ENCODE data around the gene NTHL1. TPM values are rescaled to one million over a fixed set of nuclear protein-coding genes. Genes with fewer than 3 reads are reported as not detected.

Gene NTHL1
- 57.1 and 74.7 TPM in 2 replicates for total RNA-seq (2014; rRNA removed; shearing (Covaris generic); ENCODE audit: low replicate concordance)

DNA sequence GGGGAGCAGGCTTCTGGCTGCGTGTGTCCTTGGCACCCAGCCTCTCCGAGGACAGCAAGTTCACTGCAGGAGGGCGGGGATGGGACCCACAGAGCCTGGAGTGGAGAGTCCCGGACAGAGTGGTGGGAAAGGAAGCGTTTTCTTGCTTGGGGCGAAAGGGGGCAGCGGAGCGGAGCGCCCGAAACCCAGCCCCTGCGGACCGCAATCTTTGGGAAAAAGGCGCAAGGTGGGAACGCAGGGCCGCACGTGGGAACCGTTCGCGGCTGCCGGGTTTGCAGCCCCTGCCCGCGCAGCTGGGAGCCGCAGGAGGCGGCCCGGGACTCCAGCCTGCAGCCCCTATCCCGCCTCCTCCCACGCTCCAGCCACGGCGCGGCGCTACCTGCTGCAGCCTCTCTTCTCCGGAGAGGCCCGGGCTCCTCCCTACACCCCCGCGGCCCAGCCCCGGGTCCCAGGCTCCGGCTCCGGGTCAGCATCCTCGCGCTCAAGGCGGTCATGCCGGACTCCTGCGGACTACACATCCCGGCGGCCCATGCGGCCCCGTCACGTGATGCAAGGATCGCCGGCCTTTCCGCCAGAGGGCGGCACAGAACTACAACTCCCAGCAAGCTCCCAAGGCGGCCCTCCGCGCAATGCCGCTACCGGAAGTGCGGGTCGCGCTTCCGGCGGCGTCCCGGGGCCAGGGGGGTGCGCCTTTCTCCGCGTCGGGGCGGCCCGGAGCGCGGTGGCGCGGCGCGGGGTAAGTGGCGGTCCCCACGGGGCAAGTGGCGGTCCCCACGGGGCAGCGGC, at the start of gene NTHL1, which contains the start of gene TSC2:
TSS of gene NTHL1 (minus strand) at position 505 of the 786 bp plus-strand sequence. CDS start at position 494, 11 bp downstream.
TSS of gene TSC2 (plus strand) at position 656 of the 786 bp plus-strand sequence. CDS start 631 bp downstream, outside the sequence.
- Histone ChIP-seq H3K36me3 (peaks cover 44% of the 10 kb centered on the region), H3K27me3 (no peaks in the 10 kb centered on the region), H3K9me3 (no peaks in the 10 kb centered on the region), H3K4me3 (peak within 1 kb of the TSS; percentile 84)
- peak; percentile 98 for DNase-seq

DNA sequence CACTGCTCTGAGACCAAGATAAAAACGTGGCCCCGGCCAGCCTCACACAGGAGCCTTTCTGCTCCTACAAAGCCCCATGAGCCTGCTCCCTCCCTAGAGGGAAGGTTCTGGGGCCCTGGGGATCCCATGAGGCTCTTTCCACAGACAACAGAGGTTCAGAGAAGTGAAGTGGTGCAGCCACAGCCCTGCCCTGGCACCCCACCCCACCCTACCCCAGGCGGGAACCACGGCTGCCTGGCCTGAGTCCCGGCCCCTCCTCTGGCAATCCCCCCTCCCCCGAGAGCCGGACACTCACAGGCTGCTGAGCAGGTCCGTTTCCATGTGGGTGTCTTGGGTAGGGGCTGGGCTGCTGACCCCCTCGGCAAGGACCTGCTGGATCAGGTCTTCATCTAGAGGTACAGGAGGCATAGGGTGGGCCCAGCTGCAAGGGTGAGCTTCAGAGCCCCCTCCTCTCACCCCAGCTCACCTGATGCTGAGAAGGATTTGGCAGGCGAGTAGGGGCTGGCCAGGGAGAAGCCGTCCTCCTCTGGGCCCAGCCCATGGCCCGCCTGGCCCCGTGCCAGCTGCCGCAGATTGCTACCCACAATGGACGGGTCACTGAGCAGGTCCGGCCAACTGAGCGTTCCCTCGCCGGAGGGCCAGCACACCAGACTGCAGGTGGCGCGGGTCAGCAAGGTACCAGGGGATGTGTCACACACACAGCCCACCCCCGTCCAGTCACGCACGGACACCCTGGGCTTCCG, 49.4 kb upstream of the NTHL1 start:
- Histone ChIP-seq H3K27me3 (no peaks in the 10 kb centered on the region), H3K36me3 (peaks cover 79% of the 10 kb centered on the region), H3K4me3 (no peak overlapping the region), H3K9me3 (no peaks in the 10 kb centered on the region)
- no peak for DNase-seq

DNA sequence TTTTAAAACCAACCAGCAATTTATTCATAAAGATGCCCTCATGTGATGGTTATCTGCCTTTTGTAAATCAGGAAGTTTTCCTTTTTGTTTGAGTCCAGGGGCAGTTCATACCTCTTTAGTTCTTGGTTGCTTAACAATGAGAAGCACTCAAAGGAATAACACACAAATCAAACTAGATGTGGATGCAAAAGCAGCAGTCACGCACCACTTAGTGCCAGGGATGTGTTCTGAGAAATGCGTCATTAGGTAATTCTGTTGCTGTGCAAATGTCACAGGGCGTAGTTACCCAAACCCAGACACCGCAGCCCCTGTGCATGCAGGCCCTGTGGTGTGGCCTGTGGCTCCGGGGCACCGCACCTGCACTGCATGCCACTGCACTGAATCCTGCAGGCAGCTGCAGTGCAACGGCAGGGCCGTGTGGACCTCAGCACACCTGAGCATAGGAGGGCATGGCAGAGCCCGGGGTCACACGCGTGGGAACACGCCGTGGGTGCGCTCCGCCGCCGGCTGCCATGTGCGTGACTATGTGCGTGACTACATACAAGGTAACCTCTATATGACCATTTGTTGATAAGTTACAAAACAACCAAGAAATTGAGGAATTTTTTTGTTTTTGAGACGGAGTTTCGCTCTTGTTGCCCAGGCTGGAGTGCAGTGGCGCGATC, 48.4 kb upstream of the NTHL1 start:
- DNase-seq = no peak
- Histone ChIP-seq H3K36me3 (peaks cover 81% of the 10 kb centered on the region), H3K4me3 (no peak overlapping the region), H3K27me3 (no peaks in the 10 kb centered on the region), H3K9me3 (no peaks in the 10 kb centered on the region)

DNA sequence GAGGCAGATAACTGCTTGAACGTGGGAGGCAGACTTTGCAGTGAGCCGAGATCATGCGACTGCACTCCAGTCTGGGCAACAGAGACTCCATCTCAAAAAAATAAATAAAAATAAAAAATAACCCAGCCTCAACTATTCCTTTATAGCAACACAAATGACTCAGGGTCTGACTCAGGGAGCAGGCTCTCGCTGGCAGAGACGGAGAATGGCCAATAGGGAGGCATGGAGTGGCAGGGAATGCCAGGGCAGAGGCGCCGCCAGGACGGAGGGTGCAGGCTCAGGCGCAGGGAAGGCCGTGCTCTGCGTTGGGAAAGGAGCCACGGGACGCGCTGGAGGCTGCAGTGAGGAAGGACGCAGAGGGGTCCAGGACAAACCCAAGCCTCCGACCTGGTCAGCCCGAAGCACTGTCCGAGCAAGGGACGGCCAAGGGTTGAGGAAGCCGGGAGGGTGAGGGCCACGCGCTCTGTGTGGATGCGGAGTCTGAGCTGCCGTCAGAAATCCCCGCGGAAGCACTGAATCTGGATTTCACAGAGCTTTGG, 47.8 kb upstream of the NTHL1 start:
- peaks cover 82% of the 10 kb centered on the region for H3K36me3 ChIP-seq
- no peak overlapping the region for H3K4me3 ChIP-seq
- DNase-seq = peak; percentile 61
- H3K9me3 ChIP-seq = no peaks in the 10 kb centered on the region
- H3K27me3 ChIP-seq = no peaks in the 10 kb centered on the region

DNA sequence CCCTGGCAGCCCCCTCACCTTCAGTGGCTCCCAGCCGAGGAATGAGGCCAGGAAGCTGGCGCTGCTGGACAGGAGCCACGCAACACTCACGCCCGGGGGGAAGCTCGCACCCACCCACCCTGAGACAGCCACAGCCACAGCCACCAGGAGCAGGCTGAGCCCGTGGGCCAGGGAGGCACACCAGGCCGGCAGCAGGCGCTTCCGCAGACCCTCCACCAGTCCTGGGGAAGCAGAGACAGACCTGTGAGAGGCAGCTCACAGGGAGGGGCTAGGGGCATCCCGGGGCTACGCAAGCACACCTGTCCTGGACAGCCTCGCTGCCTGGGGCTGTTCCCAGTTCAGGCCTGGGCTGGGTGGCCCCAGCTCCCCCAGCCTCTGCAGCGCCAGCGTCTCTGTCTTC, 46.2 kb upstream of the NTHL1 start:
- Histone ChIP-seq H3K27me3 (no peaks in the 10 kb centered on the region), H3K36me3 (peaks cover 84% of the 10 kb centered on the region), H3K9me3 (no peaks in the 10 kb centered on the region), H3K4me3 (no peak overlapping the region)
- DNase-seq = no peak

DNA sequence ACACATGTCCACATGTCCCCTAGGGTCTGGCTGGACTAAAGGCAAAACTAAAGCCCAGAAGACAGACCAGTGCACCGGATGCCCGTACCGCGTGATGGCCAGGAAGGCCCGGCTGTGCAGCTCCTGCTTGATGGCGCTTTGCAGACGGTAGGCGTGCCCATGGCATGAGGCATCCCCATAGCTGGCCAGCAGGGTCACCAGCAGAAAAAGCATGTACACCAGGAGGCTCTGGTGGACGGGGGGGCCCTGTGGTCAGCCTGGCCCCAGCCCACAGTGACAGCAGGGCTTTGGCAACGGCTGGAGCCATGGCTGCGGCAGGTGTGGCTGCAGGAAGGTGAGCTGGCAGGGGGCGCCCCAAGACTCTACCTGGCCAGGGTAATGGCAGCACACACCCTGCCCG, 45.2 kb upstream of the NTHL1 start:
- no peak overlapping the region for H3K4me3 ChIP-seq
- DNase-seq = no peak
- peaks cover 93% of the 10 kb centered on the region for H3K36me3 ChIP-seq
- no peaks in the 10 kb centered on the region for H3K9me3 ChIP-seq
- no peaks in the 10 kb centered on the region for H3K27me3 ChIP-seq

DNA sequence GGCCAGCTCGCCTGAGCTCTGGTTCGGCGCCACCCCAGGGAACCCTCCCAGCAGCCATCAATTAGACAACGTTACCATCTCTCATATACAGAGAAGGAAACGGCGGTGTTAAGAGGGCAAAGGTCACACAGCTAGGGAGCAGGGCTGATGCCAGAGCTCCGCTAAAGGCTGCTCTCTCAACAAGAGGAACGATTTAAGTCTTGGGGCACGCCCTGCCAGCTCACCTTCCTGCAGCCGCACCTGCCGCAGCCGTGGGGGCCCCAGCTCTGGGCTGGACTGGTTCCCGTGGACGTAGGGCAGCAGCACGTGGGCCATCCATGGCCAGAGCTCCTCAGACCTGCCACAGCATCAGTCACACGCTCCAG, 44.6 kb upstream of the NTHL1 start:
- DNase-seq = no peak
- peaks cover 92% of the 10 kb centered on the region for H3K36me3 ChIP-seq
- H3K4me3 ChIP-seq = no peak overlapping the region
- H3K27me3 ChIP-seq = no peaks in the 10 kb centered on the region
- no peaks in the 10 kb centered on the region for H3K9me3 ChIP-seq

DNA sequence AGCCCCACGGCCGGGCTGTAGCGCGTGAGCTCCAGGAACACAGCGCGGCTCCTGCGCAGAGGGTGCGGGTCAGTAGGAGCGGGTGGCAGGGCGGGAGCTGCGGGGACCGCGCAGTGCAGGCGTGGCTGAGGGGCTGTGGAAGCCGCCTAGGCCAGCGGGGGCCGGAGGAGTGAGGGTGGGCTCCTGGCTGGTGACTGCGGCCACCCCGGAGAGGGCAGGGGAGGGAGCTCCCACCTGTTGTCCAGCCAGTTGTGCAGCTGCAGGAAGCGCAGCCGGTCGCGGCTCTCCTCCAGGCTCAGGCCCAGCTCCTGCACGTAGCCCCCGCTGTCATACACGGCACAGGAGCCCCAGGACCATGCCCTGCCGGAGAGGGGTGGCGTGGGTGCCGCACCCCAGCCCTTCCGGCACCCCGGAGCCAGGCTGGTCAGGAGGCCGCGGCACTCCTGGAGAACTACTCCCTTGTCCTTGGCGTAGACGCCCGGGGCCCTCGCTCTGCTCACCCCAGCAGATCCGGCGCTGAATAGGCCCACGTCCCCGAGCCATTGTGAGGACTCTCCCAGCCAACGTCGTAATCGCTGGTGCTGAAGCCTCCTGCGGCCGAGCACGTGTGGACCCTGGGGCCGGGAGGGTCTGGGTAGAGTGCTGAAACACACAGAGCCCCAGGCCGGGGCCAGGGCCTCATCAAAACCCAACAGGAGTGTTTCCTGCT, 44.1 kb upstream of the NTHL1 start:
- Histone ChIP-seq H3K4me3 (no peak overlapping the region), H3K9me3 (no peaks in the 10 kb centered on the region), H3K27me3 (no peaks in the 10 kb centered on the region), H3K36me3 (peaks cover 91% of the 10 kb centered on the region)
- DNase-seq = no peak

DNA sequence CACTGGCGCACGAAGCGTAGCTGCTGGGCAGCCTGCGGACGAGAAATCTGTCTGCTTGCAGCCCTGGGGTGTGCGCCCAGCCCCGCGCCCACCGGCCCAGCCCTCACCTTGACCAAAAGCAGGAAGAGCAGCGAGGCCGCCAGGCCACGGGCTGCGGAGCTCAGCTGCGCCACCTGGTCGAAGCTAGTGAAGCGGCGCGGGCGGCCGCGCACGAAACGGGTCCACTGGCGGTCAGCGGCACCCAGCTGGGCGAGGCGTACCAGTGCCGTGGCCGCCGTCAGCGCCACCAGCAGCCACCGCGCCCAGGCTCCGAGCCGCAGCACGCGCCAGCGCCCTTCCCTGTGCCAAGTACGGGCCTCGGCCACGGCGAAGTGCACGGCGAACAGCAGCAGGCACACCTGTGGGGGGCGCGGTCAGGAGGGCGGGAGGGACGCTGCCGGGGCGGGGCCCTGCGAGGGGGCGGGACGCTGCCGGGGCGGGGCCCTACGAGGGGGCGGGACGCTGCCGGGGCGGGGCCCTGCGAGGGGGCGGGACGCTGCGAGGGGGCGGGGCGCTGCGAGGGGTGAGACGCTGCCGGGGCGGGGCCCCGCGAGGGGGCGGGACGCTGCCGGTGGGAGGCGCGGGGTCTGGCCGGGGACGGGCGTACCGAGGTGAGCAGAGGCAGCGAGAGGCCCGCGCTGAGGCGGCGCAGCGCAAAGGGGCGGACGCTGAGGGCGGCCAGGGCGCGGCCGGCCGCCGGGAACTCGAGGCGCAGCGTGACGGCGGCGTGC, 43.3 kb upstream of the NTHL1 start:
- H3K27me3 ChIP-seq = no peaks in the 10 kb centered on the region
- H3K36me3 ChIP-seq = peaks cover 91% of the 10 kb centered on the region
- no peak for DNase-seq
- H3K9me3 ChIP-seq = no peaks in the 10 kb centered on the region
- no peak overlapping the region for H3K4me3 ChIP-seq

DNA sequence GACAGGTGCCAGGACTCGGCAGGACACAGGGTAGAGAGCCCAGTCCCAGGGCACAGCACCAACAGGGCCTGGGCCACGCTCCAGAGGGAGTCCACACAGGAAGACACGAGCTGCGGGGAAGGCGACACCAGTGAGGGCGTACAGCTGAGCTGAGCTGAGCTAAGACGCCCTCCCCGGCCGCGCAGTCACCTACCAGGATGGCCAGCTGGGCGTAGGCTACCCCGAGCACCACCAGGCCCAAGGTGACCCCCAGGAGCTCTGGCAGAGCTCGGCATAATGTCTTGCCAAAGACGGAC, 42.8 kb upstream of the NTHL1 start:
- Histone ChIP-seq H3K4me3 (no peak overlapping the region), H3K36me3 (peaks cover 91% of the 10 kb centered on the region), H3K9me3 (no peaks in the 10 kb centered on the region), H3K27me3 (no peaks in the 10 kb centered on the region)
- DNase-seq = no peak

DNA sequence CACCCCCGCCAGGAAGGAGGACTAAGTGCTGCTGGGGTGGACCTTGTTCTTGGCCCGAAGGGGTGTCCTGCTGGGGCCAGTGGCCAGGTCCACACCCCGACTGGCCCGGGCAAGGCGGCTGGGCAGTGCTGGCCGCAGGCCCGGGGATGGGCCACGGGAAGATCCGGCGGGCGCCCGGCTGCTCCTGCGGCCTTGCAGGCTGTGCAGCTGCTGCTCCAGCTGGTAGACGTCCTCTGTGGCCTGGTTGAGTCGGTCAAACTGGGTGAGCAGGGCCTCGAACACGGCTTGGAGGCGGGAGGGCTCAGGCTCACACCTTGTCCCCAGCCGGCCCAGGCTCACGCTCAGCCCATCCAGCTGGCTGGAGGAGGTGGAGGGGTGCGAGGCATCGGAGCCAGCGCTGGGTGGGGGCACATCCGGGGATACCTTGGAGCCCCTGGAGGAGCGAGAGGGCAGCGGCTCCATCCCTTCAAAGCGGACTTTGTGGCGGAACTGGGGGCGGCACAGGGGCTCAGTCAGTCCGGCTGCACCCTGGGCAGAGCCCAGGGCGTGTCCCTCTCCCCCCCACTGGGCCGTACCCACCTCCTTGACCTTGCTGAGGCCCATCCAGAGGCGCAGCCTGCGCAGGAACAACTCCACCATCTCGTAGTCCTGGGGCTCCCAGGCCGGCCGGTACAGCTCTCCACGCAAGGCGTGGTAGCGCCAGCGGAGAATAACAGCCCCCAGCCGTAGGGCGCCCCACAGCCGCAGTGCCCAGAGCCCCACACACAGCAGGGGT, 42.3 kb upstream of the NTHL1 start:
- no peak for DNase-seq
- H3K36me3 ChIP-seq = peaks cover 91% of the 10 kb centered on the region
- H3K27me3 ChIP-seq = no peaks in the 10 kb centered on the region
- H3K4me3 ChIP-seq = no peak overlapping the region
- H3K9me3 ChIP-seq = no peaks in the 10 kb centered on the region

DNA sequence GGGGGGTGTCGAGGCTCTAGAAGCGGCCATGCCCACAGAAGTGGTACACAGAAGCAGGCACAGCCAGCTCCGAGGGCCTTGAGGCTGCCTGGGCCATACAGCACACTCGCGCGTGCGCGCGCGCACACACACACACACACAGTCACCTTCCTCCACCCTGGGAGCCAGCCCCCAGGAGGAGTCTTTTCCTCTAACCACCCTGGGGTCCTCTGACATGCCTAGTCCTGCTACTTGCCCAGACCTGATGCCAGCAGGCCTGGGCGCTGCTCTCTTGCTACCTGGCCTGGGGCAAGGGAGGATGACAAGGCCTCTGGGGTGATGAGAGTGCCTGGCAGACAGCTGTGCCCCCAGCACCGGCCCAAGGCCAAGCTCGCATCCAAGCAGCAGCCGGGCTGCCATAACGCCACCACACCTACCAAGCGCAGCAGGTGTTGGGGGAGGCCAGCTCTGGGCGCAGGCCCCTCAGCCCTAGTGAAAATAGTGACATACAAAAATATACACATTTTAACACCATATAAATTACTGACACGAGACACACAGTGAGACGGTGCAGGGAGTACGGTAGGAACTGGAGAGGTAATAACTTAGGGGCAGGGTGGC, 41.2 kb upstream of the NTHL1 start:
- Histone ChIP-seq H3K9me3 (no peaks in the 10 kb centered on the region), H3K36me3 (peaks cover 86% of the 10 kb centered on the region), H3K27me3 (no peaks in the 10 kb centered on the region), H3K4me3 (no peak overlapping the region)
- DNase-seq = no peak

DNA sequence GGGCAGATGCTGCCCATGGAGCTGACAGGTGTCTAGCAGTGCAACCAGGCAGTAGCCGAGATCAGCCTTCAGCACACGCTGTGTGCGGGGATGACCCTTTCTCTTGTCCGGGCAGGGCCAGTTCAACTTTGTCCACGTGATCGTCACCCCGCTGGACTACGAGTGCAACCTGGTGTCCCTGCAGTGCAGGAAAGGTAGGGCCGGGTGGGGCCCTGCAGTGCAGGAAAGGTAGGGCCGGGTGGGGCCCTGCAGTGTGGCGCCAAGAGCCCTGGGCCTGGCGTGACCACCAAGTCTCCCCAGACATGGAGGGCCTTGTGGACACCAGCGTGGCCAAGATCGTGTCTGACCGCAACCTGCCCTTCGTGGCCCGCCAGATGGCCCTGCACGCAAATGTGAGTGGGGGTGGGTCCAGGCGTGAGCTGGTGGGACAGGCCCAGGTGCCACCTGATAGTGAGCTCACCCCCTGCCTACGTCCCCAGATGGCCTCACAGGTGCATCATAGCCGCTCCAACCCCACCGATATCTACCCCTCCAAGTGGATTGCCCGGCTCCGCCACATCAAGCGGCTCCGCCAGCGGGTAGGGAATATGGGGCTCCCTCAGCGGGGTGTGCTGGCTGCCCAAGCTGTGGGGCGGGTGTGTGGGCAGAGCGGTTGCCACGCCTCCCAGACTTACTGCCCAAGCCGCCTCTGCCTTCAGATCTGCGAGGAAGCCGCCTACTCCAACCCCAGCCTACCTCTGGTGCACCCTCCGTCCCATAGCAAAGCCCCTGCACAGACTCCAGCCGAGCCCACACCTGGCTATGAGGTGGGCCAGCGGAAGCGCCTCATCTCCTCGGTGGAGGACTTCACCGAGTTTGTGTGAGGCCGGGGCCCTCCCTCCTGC, 40.4 kb upstream of the NTHL1 start:
- H3K36me3 ChIP-seq = peaks cover 80% of the 10 kb centered on the region
- no peak for DNase-seq
- no peak overlapping the region for H3K4me3 ChIP-seq
- no peaks in the 10 kb centered on the region for H3K27me3 ChIP-seq
- no peaks in the 10 kb centered on the region for H3K9me3 ChIP-seq

All from MG63 (cell line).